H1 (cell line): Measurements from ENCODE around the gene ETNPPL.
"Not testable (repeated sequence)": the region's sequence is repeated elsewhere in the genome, so short reads cannot be mapped to it uniquely, and the experiment has no call there.

Experiments
- BRCA1 ChIP-seq: IDR thresholded peaks from 2 replicates; pipeline ENCODE4 v1.6.1; 2012; ENCODE audit warnings: low read depth, low read length, improper control_type of control experiment
- CTCF ChIP-seq, 3 experiments: IDR thresholded peaks; 1 replicate in 2 of 3; 2 replicates in 1 of 3; pipeline versions ENCODE4 v1.5.1 to v1.6.1; 2011; ENCODE audit warnings: low read length in 3 of 3, mild to moderate bottlenecking in 3 of 3, inconsistent platforms in 2 of 3, low read depth in 1 of 3, moderate library complexity in 1 of 3; ENCODE audit not compliant: insufficient read depth in 1 of 3; ENCODE audit errors: control extremely low read depth in 1 of 3
- EP300 ChIP-seq, 2 experiments: IDR thresholded peaks; 1 replicate in 1 of 2; 2 replicates in 1 of 2; pipeline ENCODE4 v1.6.1; 2011 to 2012; ENCODE audit warnings: low read depth in 2 of 2, low read length in 2 of 2, mild to moderate bottlenecking in 2 of 2, borderline replicate concordance in 1 of 2, inconsistent platforms in 1 of 2, moderate library complexity in 1 of 2
- FOSL1 ChIP-seq: IDR thresholded peaks from 2 replicates; pipeline ENCODE4 v1.6.1; 2011; ENCODE audit warnings: mild to moderate bottlenecking, low read depth, low read length, moderate library complexity; ENCODE audit not compliant: insufficient read depth
- HDAC2 ChIP-seq, 2 experiments: fragments of 300-600 bp in 1 of 2; sonication (generic) in 1 of 2; IDR thresholded peaks; 2 replicates each; pipeline ENCODE4 v1.6.1; 2011 to 2012; ENCODE audit warnings: low read depth in 2 of 2, low read length in 2 of 2, mild to moderate bottlenecking in 2 of 2, moderate library complexity in 2 of 2, borderline replicate concordance in 1 of 2, inconsistent platforms in 1 of 2
- JUND ChIP-seq: IDR thresholded peaks from 2 replicates; pipeline ENCODE4 v1.6.1; 2011; ENCODE audit warnings: mild to moderate bottlenecking, improper control_type of control experiment, low read length
- RAD21 ChIP-seq, 2 experiments: IDR thresholded peaks in 1 of 2; conservative IDR thresholded peaks in 1 of 2; 2 replicates each; pipeline ENCODE4 v1.6.1; 2011; ENCODE audit warnings: low read depth in 2 of 2, low read length in 2 of 2, improper control_type of control experiment in 1 of 2, inconsistent platforms in 1 of 2, mild to moderate bottlenecking in 1 of 2, moderate library complexity in 1 of 2
- SP1 ChIP-seq: IDR thresholded peaks from 2 replicates; pipeline ENCODE4 v1.6.1; 2011; ENCODE audit warnings: low read depth, low read length
- TBP ChIP-seq: IDR thresholded peaks from 2 replicates; pipeline ENCODE4 v1.6.1; 2011; ENCODE audit warnings: low read depth, low read length, improper control_type of control experiment
- TCF12 ChIP-seq: IDR thresholded peaks from 2 replicates; pipeline ENCODE4 v1.6.1; 2011; ENCODE audit warnings: low read depth, mild to moderate bottlenecking, low read length

GRCh38 chr4:108710578-108710977, 52.3 kb downstream of the ETNPPL start:
- TF ChIP-seq CTCF (IDR thresholded peaks at IDR 0.05; ENCODE audit: control extremely low read depth in 1 of 3, insufficient read depth in 1 of 3, low read depth in 1 of 3, low read length in 3 of 3); RAD21 (IDR thresholded peaks at IDR 0.05 in 1 of 2, conservative IDR thresholded peaks at IDR 0.05 in 1 of 2; ENCODE audit: low read depth in 2 of 2, low read length in 2 of 2); TCF12; SP1; JUND; TBP; FOSL1; BRCA1; HDAC2 (IDR thresholded peaks at IDR 0.05; ENCODE audit: borderline replicate concordance in 1 of 2, low read depth in 2 of 2, low read length in 2 of 2); EP300 (IDR thresholded peaks at IDR 0.05; ENCODE audit: borderline replicate concordance in 1 of 2, low read depth in 2 of 2, low read length in 2 of 2): not testable (repeated sequence)
